ENCODE results near the gene SET. TPM values are rescaled to one million over a fixed set of nuclear protein-coding genes. Genes with fewer than 3 reads are reported as not detected.

The SET gene
- total and polyA plus RNA-seq, 2 experiments from 2014 or later, result 949 to 1,261 TPM

- TF ChIP-seq ZNF462 (CRISPR knock-in tag; IDR thresholded peaks at IDR 0.05), result no peak
Observed at GRCh38 chr9:128718047-128718446, 29.0 kb downstream of the SET start (continued).

- Mint-ChIP-seq H3K27me3 (ENCODE audit: insufficient read depth, low read depth, poor library complexity) (peaks cover 21% of the 10 kb centered on the region), H3K4me1 (peaks cover 11% of the 10 kb centered on the region), H3K4me3 (no peak overlapping the region), H3K9me3 (no peaks in the 10 kb centered on the region), H3K27ac (no peak overlapping the region), H3K36me3 (ENCODE audit: low read depth) (peaks cover 6% of the 10 kb centered on the region)
- peaks cover 3% of the 10 kb centered on the region for H3K4me1 ChIP-seq (ENCODE audit: insufficient read depth)
- no peaks in the 10 kb centered on the region; the same call in 1 of the 2 replicates for H4K20me1 ChIP-seq (replicated peaks; ENCODE audit: insufficient read depth)
- H3K79me2 ChIP-seq (replicated peaks; ENCODE audit: insufficient read depth), result no peaks in the 10 kb centered on the region; the same call in 1 of the 2 replicates
- H3K4me3 ChIP-seq, result no peak overlapping the region
- no peaks in the 10 kb centered on the region for H3K36me3 ChIP-seq (ENCODE audit: insufficient read depth)
- no peaks in the 10 kb centered on the region for H3K9me2 ChIP-seq (ENCODE audit: insufficient read depth)
- H3K27me3 ChIP-seq (ENCODE audit: insufficient read depth), result no peaks in the 10 kb centered on the region
- H3K4me2 ChIP-seq, result no peak overlapping the region
- no peaks in the 10 kb centered on the region for H3F3A ChIP-seq (replicated peaks; ENCODE audit: low read depth)
- no peak overlapping the region for H3K27ac ChIP-seq (ENCODE audit: low read depth)
- ATAC-seq, result no peak
- no peak for DNase-seq (ENCODE audit: low spot score)
- no peak overlapping the region for H2AFZ ChIP-seq
- TF ChIP-seq NANOG (IDR thresholded peaks at IDR 0.05; ENCODE audit: borderline replicate concordance) (no peak), POLR2AphosphoS5 (IDR thresholded peaks at IDR 0.05; ENCODE audit: low read depth) (no peak), EZH2 (IDR thresholded peaks at IDR 0.05; ENCODE audit: low read depth, unreplicated experiment) (no peak), STAT1 (IDR thresholded peaks at IDR 0.05; ENCODE audit: unreplicated experiment) (no peak), EZH2phosphoT487 (IDR thresholded peaks at IDR 0.05; ENCODE audit: unreplicated experiment) (no peak), ZNF114 (CRISPR knock-in tag; IDR thresholded peaks at IDR 0.05) (no peak), JUNB (IDR thresholded peaks at IDR 0.05; ENCODE audit: unreplicated experiment) (no peak), CREB1 (CRISPR knock-in tag; IDR thresholded peaks at IDR 0.05; ENCODE audit: low read depth) (no peak), CTCF (conservative IDR thresholded peaks at IDR 0.05; ENCODE audit: low read depth in 2 of 2) (no peak), ZNF331 (CRISPR knock-in tag; IDR thresholded peaks at IDR 0.05; ENCODE audit: low read depth) (no peak)
- TF ChIP-seq, protein P1, sequence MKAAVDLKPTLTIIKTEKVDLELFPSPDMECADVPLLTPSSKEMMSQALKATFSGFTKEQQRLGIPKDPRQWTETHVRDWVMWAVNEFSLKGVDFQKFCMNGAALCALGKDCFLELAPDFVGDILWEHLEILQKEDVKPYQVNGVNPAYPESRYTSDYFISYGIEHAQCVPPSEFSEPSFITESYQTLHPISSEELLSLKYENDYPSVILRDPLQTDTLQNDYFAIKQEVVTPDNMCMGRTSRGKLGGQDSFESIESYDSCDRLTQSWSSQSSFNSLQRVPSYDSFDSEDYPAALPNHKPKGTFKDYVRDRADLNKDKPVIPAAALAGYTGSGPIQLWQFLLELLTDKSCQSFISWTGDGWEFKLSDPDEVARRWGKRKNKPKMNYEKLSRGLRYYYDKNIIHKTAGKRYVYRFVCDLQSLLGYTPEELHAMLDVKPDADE (IDR thresholded peaks at IDR 0.05), result no peak
Observed at GRCh38 chr9:128718475-128718874, 29.5 kb downstream of the SET start.

All from GM23338 (cell line).